Hindlimb muscle (tissue), 1 donor: ENCODE results near the gene TAB2. TPM values are rescaled to one million over a fixed set of nuclear protein-coding genes. Genes with fewer than 3 reads are reported as not detected.

Experiments
- DNase-seq: peaks from one replicate; pipeline ENCODE4 v3.0.0-alpha.2; 2013
- polyA plus RNA-seq: library from polyadenylated mRNA; unstranded; fragments of 120-200 nt; gene quantifications from one replicate; pipeline ENCODE4 v1.2.1, GENCODE V29; 2013; ENCODE audit not compliant: insufficient read length

TAB2 gene, protein sequence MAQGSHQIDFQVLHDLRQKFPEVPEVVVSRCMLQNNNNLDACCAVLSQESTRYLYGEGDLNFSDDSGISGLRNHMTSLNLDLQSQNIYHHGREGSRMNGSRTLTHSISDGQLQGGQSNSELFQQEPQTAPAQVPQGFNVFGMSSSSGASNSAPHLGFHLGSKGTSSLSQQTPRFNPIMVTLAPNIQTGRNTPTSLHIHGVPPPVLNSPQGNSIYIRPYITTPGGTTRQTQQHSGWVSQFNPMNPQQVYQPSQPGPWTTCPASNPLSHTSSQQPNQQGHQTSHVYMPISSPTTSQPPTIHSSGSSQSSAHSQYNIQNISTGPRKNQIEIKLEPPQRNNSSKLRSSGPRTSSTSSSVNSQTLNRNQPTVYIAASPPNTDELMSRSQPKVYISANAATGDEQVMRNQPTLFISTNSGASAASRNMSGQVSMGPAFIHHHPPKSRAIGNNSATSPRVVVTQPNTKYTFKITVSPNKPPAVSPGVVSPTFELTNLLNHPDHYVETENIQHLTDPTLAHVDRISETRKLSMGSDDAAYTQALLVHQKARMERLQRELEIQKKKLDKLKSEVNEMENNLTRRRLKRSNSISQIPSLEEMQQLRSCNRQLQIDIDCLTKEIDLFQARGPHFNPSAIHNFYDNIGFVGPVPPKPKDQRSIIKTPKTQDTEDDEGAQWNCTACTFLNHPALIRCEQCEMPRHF
- polyA plus RNA-seq, result 57.7 TPM

DNA sequence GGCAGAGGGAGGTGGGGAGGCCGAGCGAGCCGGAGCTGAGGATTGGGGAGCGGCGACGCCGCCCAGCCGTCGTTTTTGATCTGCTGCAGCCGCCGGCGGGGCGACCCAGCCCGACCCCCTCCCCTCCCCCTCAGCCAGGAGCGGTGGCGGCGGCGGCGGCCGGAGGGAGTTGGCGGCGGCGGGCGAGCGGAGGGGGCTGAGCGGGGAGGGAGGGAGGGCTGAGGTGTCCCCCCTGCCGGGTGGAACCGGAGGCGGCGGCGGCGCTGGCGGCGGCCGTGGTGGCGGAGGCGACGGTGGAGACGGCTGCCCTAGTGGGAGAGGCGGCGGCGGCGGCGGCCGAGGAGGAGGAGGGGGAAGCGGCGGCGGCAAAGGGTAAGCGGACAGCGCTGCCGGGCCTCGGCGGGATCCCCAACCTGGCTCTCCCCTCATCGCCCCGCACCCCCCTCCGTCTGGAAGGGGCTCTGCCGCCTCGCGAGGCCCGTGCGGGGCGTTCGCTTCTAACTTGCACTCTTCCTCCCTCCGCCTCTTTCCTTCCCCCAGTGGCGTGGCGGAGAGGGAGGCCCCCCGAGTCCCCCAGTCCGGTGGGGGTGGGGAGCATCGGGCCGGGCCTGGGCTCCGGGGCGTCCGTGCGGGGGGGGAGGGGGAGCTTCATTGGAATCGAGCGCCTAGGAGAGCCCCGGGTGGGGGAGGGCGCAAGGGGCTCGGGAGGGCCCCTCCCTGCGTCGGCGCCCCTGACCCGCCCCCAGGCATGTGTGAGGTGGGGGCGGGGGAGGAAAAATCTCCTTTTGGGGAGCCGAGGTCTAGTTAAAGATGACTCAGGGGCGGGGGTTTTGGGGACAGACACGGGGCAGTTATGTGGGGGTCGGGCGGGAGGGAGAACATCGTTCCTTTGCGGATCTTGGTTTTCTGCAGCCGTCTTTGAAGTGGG is at the start of gene TAB2:
TAB2 (plus strand) TSS at position 69 of the 928 bp plus-strand sequence. CDS start 52,286 bp downstream, outside the sequence.
- DNase-seq, result peak; percentile 62

DNA sequence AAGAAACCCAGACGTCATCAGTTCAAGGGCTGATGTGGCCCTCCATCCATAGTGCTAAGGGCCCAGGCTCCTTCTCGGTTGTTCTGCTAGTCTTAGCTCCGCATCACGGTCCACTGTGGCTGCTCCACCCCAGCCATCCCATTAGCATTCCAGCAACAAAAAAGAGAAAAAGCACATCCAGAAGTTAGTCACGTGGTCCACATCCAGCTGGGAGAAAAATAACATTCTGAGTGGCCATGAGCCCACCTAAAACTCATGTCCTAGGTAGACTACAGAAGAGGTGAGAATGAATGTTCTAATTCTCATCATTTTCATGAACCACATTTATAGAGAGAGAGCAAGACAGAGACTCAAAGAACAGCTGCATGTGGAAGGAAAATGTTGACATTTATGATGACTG is 49.4 kb upstream of the TAB2 start:
- DNase-seq, result no peak

DNA sequence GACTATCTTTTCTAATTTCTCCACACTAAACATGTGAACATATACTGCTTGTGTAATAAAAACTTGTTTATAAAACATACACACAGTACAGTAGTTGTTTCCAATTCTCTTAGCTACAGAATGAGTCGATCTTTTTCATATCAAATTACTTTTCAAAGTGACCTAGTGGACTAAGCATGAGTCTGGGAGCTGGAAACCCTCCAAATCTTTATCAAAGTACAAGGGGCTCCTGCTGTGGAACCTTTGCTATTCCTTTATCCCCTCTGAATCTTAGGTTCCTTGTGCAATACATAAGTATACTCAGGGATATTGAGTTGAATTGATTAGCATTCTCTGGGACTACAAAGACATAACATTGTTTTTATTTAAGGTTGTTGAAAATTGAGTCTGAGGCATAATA is 48.7 kb upstream of the TAB2 start:
- DNase-seq, result no peak

DNA sequence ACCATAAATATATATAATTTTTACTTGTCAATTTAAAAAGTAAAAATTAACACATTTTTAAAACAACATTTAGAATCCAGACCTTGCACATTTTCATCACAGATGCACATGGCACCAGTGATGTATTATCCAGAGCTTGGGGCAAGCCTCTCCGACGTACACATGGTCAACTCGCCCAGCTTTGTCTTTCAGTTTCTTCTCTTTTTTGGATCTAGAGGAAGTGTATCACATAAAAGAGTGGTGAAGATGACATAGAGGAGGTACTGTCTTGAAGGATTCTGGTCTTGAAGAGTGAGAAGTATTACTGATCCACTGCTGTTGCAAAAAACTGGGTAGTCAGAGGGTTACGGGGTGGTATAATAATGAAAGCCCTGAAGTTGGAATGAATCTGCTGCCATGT is 46.9 kb upstream of the TAB2 start:
- DNase-seq, result no peak

DNA sequence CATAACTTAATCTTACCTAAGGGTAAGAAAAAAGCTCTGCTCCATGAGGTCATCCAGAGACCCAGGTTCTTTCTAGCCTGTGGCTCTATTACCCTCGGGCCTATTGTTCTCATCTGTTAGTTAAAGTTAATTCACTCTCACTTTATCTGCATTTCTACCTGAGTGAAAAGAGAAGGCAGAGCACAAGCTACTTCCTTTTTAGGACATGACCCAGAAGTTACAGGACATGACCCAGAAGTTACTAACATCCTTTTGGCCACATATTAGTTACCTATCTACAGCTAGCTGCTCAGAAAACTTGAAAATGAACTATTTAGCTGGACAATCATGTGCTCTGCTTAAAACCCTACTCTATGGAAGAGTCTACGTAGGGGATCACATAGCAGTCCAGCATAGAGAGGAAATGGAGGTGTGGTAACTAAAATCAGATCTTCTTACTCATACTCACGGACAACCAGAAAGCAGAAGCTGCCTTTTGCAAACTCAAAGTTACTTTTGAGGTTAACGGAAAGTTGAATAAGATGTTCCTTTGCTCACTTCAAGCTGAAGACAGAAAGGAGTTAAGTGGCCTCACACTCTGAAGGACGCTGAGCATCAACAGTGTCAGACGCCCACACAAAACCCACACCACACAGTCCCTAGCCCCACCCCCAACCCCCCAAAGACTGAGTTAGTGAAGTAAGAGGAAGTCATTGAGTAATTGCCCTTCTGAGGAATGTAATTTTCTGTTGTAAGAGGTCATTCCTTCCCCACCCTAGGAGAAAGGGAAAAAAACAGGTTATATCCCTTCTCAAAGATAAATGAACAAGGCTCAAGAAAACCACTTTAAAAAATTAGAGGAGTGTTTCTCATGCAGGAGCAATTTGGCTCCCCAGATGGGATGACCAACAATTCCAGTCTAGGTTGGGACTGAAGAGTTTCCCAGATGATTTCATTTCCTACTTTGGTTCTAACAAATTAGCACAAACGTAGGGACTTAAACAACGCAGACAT is 45.9 kb upstream of the TAB2 start:
- no peak for DNase-seq

DNA sequence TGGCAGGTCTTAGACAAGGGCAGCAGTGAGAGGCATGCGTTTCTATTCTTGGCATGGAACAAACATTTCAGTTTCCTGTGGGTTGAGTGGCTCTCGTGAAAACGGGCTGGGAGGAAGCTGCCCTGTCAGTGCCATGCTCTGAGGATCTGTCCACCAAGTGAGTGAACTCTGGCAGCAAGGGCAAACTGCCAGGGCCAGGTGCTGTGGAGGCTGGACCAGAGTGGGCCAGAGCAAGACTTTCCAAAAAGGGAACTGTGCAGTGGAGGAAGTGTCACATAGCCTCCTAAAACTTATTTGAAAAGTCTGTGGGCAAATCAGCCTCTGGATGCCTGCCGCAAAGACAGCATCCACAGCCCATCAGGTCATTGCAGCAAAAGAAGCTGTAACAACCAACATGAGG is 44.2 kb upstream of the TAB2 start:
- DNase-seq, result no peak

DNA sequence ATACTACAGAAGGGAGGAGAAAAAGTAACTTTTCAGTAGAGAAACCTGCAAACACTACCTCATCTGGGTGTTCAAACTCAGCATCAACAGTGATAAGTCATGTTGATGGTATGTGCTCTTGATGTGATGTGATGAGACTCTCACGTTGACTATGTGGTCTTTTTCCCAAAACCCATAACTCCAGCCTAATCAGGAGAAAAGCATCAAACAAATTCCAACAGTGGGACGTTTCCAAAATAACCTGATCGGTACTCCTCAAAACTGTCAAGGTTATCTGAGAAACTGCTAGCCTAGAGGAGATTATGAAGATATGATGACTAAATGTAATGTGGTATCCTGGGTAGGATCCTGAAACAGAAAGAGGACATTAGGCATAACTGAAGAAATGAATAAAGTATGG is 41.9 kb upstream of the TAB2 start:
- no peak for DNase-seq

DNA sequence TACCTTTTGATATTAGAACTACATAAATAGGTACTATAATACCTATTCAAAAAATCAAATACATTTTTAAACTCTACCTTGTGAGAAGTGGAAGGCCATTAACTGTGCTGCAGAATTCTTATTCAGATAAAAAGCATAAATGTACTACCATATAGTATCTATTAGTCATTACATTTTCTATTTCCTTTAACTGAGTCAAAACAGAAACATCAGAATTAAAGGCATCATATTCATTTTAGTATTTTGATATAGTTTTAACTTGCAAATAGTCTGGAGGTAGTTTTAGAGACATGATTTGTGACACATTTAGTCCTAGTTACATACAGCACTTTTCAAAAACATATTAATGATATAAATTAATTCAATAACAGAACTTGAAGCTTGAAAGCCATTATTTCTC is 39.9 kb upstream of the TAB2 start:
- DNase-seq, result no peak

DNA sequence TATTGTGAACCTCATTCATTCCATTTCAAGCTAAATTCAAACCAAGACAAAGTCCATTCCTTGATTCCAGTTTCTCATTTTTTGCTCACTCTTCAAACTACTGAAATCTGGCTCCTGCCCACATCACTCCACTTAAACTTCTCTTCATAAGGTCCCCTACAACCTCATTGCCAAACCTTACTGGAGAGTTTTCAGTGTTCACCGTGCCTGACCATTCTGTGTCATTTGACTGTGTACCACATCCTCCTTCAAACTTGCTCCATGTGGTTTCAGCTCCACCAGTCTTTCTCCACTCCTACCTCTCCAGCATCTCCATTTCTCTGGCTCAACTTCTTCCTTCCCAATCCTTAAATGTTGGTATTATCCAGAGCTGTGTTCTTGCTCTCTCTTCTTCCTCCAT is 38.5 kb upstream of the TAB2 start:
- DNase-seq, result no peak

DNA sequence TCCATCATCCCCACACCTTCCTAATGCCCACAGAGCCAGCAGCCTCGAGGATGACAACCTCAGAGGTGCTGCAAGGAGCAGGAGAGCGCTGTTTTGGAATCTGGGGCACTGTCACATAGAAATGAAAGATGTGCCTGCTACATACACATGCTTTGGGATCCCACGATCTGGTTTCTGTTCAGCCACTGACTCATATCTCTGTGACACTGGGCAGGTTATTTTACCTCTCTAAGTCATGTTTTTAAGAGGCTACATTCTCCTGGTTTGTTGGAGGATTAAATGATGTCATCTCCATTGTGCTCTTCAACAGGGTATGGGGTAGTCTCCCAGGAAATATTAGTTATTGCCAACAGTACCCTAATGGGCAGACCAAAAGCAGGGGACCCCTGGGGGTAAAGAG is 32.6 kb upstream of the TAB2 start:
- no peak for DNase-seq

DNA sequence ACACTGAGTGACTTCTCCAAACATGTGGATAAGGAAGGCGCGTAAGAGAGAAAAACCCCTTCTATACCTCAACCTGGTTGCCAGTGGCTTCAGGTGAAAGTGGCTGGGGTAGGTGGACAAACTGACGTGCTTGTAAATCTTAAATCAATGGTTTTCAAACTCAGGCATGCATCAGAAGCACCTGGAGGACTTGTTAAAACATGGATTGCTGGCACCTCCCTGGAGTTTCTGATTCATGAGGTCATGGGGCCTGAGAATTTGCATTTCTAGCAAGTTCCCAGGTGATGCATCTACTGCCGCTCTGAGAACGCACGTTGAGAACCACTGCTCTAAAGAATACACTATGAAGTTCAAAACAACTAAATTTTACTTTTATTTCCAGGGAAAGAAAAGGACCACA is 31.9 kb upstream of the TAB2 start:
- DNase-seq, result no peak

DNA sequence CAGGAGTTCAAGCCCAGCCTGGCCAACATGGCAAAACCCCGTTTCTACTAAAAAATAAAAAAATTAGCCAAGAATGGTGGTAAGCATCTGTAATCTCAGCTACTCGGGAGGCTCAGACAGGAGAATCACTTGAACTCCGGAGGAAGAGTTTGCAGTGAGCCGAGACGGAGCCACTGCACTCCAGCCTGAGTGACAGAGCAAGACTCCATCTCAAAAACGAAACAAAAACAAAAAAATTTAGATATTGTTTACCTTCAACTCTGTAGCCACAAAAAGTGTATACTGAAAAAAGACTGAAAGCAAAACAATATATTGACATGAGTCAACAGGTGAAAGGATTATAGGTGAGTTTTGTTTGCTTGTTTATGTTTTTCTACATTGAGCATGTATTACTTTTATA is 30.6 kb upstream of the TAB2 start:
- no peak for DNase-seq

DNA sequence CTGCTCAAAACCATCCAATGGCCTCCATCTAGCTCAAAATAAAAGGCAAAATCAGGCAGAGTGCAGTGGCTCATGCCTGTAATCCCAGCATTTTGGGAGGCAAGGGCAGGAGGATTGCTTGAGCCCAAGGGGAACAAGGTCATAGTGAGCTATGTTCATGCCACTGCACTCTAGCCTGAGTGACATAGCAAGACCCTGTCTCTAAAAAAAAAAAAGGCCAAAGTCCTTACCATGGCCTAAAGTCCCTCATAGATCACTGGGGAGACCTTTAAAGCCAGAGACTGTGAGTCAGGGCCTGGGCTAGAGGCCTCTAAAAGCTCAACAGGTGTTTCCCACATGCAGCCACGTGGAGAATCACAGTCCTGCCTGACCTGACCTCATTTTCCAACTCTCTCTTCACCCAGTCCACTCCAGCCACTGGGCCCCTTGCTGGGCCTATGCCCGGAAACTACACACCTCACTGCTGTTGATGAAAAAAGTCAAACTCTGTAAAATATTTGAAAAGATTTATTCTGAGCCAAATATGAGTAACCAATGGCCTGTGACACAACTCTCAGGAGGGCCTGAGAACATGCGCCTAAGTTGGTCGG is 28.2 kb upstream of the TAB2 start:
- no peak for DNase-seq

DNA sequence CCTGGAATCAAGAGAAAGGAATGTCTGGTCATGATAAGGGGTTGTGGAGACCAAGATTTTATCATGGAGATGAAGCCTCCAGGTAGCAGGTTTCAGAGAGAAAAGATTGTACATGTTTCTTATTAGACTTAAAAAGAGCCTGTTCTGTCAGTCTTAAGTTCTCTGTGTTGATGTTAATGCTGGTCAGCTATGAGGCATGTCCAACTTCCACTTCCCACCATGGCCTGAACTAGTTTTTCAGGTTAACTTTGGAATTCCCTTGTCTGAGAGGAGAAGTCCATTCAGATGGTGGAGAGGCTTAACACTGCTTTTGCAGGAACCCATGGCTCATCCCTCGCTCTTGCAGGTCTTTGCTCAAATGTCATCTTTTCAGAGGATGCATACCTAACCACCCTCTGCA is 27.5 kb upstream of the TAB2 start:
- no peak for DNase-seq

DNA sequence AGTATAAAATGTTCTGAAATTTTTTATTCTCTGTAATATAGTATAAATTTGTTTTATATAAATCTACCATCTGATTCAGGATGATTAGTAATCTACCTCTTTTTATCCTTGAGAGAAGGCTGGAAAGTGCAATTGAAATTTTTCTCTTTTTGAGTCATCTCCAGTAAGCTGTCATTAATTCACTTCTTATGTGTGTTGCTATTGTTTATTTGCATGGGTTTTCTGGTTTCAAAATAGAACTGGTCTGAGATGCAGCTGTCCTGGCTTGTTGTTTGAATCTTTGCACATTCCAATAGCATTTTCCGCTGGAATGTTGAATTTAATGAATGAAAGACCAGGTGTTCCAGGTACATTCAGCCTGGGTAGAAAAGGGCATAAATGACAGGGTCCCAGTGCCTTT is 24.3 kb upstream of the TAB2 start:
- DNase-seq, result no peak

DNA sequence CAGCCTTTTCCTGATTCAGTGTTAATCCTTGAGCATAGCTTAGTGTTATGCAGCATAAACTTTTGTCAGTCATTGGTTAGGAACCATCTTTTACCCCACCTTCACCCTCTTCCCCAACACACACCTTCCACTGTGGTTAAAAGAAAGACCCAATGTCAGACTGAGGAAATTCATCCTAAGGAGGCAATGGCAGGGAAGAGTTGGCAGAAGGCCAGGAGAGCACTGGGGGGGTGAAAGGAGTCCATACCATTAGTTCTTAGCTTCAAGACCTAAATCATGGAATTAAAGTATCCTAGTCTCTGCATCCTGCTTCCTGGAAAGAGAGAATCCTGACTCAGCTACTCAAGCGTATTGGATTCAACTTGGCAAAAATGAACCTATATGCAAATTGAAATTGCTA is 16.9 kb upstream of the TAB2 start:
- DNase-seq, result no peak

DNA sequence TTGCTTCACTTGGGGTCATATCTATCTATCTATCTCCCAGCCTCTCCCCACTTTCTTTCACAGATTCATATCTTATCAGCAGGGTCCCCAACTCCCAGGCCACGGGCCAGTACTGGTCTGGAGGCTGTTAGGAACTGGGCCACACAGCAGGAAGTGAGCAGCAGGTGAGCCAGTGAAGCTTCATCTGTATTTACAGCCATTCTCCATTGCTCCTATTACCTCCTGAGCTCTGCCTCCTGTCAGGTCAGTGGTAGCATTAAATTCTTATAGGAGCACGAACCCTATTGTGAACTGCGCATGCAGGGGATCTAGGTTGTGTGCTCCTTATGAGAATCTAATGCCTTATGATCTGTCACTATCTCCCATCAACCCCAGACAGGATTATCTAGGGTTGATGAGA is 14.8 kb upstream of the TAB2 start:
- DNase-seq, result no peak

DNA sequence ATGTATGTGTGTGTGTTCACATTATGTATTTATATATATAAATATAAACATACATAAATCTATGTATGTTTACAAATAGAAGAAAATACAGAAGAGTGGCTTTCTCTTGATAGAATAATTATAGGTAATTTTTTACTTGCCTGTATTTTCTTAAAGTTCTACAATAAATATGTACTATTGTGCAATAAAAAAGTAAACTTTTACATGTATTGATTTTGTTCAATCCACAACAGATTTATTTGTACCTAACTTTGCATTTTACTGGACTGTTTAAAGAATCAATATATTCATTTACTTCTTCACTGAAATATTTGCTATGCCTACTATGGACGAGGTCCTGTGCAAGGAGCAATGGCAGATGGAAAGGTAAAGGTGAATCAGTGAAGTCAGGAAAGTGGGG is 14.0 kb upstream of the TAB2 start:
- DNase-seq, result no peak

DNA sequence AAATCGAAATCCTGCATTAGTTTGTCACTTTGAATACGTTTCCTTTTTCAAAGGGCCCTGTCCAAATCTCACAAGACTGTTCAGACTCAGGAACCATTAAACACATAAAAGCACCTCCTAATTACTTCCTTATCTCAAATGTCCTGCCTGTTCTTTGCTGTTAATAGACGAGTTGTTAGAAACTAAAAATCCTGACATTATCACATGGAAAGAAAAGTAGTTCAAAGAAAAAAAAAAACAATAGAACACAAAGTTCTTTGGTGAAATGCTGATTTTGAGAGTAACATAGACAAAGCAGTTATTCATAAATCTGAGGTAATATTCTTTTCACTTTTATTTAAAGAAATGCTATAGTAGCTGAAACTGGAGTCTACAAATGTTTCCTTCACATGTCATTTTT is 12.1 kb upstream of the TAB2 start:
- DNase-seq, result no peak

DNA sequence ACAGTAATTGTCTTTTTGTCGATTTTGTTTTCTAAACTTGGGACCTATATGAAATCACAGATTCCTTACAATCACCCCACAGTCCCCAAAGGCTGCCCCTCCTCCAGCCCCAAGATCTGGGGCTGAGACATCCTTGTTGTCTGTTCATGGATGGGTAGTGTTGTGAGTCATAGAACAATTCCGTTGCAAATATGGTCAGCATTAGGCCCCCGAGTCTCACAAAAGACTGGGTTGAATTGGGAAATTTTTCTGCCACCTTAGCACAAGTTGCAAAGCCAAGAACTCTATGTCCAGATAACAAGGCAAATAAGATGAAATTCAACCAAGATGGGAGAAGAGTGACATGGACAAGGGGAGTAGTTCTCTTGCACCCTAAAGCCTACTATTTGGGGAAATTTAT is 10.5 kb upstream of the TAB2 start:
- DNase-seq, result no peak

DNA sequence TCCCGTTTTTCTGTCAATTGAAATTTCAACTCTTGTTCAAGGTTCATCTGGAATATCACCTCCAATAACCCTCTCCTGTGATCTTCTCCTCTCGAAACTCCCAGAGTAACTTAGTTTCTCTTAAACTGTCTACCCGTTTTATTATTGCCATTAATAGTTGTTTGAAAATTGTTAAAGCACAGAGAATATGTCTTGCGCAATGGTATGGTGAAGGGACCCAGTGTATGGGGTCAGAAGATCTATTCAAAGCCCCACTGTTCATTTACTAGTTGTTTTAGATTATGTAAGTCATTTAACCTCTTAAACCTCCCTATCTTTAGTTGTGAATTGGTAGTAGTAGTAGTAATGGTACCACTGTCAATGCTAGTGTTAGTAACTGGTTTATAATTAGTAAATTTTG is 6.2 kb upstream of the TAB2 start:
- no peak for DNase-seq

DNA sequence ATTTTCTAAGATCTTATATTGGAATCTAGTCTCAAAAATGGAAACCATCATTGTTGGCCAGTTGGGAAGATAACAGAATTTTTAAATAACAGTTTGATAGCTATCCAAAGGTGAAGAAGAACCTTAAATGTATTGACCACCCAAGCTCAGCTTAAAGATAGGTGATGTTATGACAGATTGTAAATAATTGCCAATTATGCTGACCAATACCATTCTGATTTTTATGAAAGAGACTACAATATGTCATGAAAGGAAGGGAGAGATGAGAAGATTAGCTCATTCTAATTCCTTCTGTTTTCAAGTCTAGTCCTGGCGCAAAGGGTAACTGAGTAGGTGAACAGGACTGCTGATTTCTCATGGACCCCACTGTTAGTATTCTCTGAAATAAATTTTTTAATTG is 5.7 kb upstream of the TAB2 start:
- DNase-seq, result no peak
